NB4 (cell line): ENCODE results near the gene MYO1E.

Experiments used
- POLR2A ChIP-seq: IDR thresholded peaks from 2 replicates; pipeline ENCODE4 v1.6.1; 2011; ENCODE audit warnings: mild to moderate bottlenecking; ENCODE audit not compliant: insufficient read length; ENCODE audit errors: extremely low read depth
- TF ChIP-seq, protein P1 (sequence below): IDR thresholded peaks from one replicate; pipeline ENCODE4 v1.5.1; 2012; ENCODE audit warnings: low read depth, low read length
- TF ChIP-seq, protein P2 (sequence below): IDR thresholded peaks from 2 replicates; pipeline ENCODE4 v1.6.1; 2011; ENCODE audit warnings: low read depth, low read length

- TF ChIP-seq, protein P1, sequence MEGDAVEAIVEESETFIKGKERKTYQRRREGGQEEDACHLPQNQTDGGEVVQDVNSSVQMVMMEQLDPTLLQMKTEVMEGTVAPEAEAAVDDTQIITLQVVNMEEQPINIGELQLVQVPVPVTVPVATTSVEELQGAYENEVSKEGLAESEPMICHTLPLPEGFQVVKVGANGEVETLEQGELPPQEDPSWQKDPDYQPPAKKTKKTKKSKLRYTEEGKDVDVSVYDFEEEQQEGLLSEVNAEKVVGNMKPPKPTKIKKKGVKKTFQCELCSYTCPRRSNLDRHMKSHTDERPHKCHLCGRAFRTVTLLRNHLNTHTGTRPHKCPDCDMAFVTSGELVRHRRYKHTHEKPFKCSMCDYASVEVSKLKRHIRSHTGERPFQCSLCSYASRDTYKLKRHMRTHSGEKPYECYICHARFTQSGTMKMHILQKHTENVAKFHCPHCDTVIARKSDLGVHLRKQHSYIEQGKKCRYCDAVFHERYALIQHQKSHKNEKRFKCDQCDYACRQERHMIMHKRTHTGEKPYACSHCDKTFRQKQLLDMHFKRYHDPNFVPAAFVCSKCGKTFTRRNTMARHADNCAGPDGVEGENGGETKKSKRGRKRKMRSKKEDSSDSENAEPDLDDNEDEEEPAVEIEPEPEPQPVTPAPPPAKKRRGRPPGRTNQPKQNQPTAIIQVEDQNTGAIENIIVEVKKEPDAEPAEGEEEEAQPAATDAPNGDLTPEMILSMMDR, result no peak
- TF ChIP-seq POLR2A, result no peak
- TF ChIP-seq, protein P2, sequence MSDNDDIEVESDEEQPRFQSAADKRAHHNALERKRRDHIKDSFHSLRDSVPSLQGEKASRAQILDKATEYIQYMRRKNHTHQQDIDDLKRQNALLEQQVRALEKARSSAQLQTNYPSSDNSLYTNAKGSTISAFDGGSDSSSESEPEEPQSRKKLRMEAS, result no peak
Measured at GRCh38 chr15:59148153-59148833, 224.4 kb downstream of the MYO1E start.
